Lung (tissue), 16 donors: ENCODE results near the gene MRPL39. TPM values are rescaled to one million over a fixed set of nuclear protein-coding genes. Genes with fewer than 3 reads are reported as not detected.

Source experiments
- ATAC-seq: fragments of 200-7000 bp; cut with Tn5 transposase; one replicate; pipeline ENCODE4 v1.9.1; 2020; ENCODE audit warnings: moderate number of reproducible peaks; ENCODE audit not compliant: insufficient read depth, low FRiP score
- DNase-seq, 3 donors: peaks; one replicate each; pipeline ENCODE4 v3.0.0-alpha.2; 2013 to 2017
- H3K27ac ChIP-seq, 2 donors: one replicate each; pipeline ENCODE4 v1.5.1; 2013; ENCODE audit warnings: mild to moderate bottlenecking in 2 of 2, moderate library complexity in 2 of 2, control low read depth in 1 of 2, inconsistent platforms in 1 of 2, low read depth in 1 of 2, low read length in 1 of 2
- H3K27me3 ChIP-seq, 3 donors: one replicate each; pipeline ENCODE4 v1.5.1; 2013; ENCODE audit warnings: low read length in 2 of 3; ENCODE audit not compliant: control insufficient read depth in 3 of 3, insufficient read depth in 3 of 3
- H3K36me3 ChIP-seq, 4 donors: one replicate each; pipeline ENCODE4 v1.5.1; 2013; ENCODE audit warnings: low read length in 4 of 4, mild to moderate bottlenecking in 1 of 4, moderate library complexity in 1 of 4; ENCODE audit not compliant: control insufficient read depth in 4 of 4, insufficient read depth in 4 of 4
- H3K4me1 ChIP-seq, 5 donors: one replicate each; pipeline ENCODE4 v1.5.1; 2013; ENCODE audit warnings: low read length in 5 of 5, mild to moderate bottlenecking in 2 of 5, moderate library complexity in 1 of 5; ENCODE audit not compliant: control insufficient read depth in 5 of 5, insufficient read depth in 5 of 5
- H3K4me3 ChIP-seq: one replicate; pipeline ENCODE4 v1.5.1; 2013; ENCODE audit warnings: mild to moderate bottlenecking, control low read depth, moderate library complexity
- H3K9ac ChIP-seq, 2 donors: one replicate each; pipeline ENCODE4 v1.5.1; 2013; ENCODE audit warnings: low read length in 2 of 2, control low read depth in 1 of 2; ENCODE audit not compliant: insufficient read depth in 1 of 2
- H3K9me3 ChIP-seq, 4 donors: one replicate each; pipeline ENCODE4 v1.5.1; 2013; ENCODE audit warnings: low read length in 3 of 4, mild to moderate bottlenecking in 1 of 4, moderate library complexity in 1 of 4; ENCODE audit not compliant: control insufficient read depth in 4 of 4, insufficient read depth in 3 of 4
- CTCF ChIP-seq: IDR thresholded peaks from 2 replicates; pipeline ENCODE4 v1.5.1; 2012; ENCODE audit warnings: mild to moderate bottlenecking; ENCODE audit errors: control extremely low read depth, extremely low read depth
- WGBS, 2 donors: extraction: QIAGEN DNeasy Blood & Tissue Kit; methylation state at CpG; one replicate each; pipeline ENCODE4 v1.1.7; 2013; 5-methylcytosine and 5-hydroxymethylcytosine counted together
- long read RNA-seq, 5 donors: transcript quantifications; one replicate each; lab custom pipeline, GENCODE V29; 2026
- polyA plus RNA-seq, 2 donors: library from polyadenylated mRNA; stranded (reverse); fragments of 200-250 nt; gene quantifications; one replicate each; pipeline ENCODE4 v1.2.1, GENCODE V29; 2013
- total RNA-seq, 2 donors: library from RNA; depleted of rRNA in 1 of 2; stranded (reverse); fragments of >200 nt in 1 of 2; gene quantifications; one replicate each; pipeline ENCODE4 v1.2.1, GENCODE V29; 2014 to 2021
- donor health status: control.
- donor health status: control.
- donor health status: Bipolar disorder and iron deficiency.
- donor health status: healthy.
- donor health status: DM: yes; HTN: yes; CAD: no.

The MRPL39 gene
- total RNA-seq: 10 to 100 TPM; 21.8 to 31.6 TPM
- 10 to 100 TPM; 27.9 to 31.1 TPM for polyA plus RNA-seq
- long read RNA-seq, donor 1, transcript MRPL39-202 (10 exons, 1,110 nt): major isoform, 19 of 19 reads
- long read RNA-seq, donor 1, partial matches to known transcripts: 0 of 19 reads
- long read RNA-seq, donor 1, other reads (novel, unspliced or antisense): 0 of 19 reads
- long read RNA-seq, donor 2, transcript MRPL39-202 (10 exons, 1,110 nt): major isoform, 13 of 19 reads
- long read RNA-seq, donor 2, partial matches to known transcripts: 0 of 19 reads
- long read RNA-seq, donor 2, other reads (novel, unspliced or antisense): 6 of 19 reads
- long read RNA-seq, donor 3, transcript MRPL39-202 (10 exons, 1,110 nt): major isoform, 8 of 8 reads
- long read RNA-seq, donor 3, partial matches to known transcripts: 0 of 8 reads
- long read RNA-seq, donor 3, other reads (novel, unspliced or antisense): 0 of 8 reads
- long read RNA-seq, donor 4, transcript MRPL39-202 (10 exons, 1,110 nt): major isoform, 7 of 7 reads
- long read RNA-seq, donor 4, partial matches to known transcripts: 0 of 7 reads
- long read RNA-seq, donor 4, other reads (novel, unspliced or antisense): 0 of 7 reads
- long read RNA-seq, donor 5, transcript MRPL39-202 (10 exons, 1,110 nt): major isoform, 30 of 38 reads
- long read RNA-seq, donor 5, partial matches to known transcripts: 0 of 38 reads
- long read RNA-seq, donor 5, other reads (novel, unspliced or antisense): 8 of 38 reads

GRCh38 chr21:25607151-25608043 is at the start of gene MRPL39:
Gene MRPL39 (minus strand): TSS chr21:25607481. CDS start chr21:25607475, 6 bp downstream.
- WGBS, 2 donors: 1% methylated on average over 71 of the region's 71 CpGs
- peak within 1 kb of the TSS; percentile 69 to 97 for H3K27ac ChIP-seq
- peaks cover 0 to 15% (median 6%) of the 10 kb centered on the region in 5 donors for H3K4me1 ChIP-seq
- TF ChIP-seq CTCF: peak; percentile 50
- H3K4me3 ChIP-seq: peak within 1 kb of the TSS; percentile 100
- H3K9ac ChIP-seq: peak within 1 kb of the TSS; percentile 84 to 89
- H3K27me3 ChIP-seq: no peaks in the 10 kb centered on the region
- DNase-seq (peak; percentile 92 to 94 (median 93)), ATAC-seq (peak; percentile 95)
- peaks cover 2 to 16% (median 12%) of the 10 kb centered on the region in 4 donors for H3K36me3 ChIP-seq
- H3K9me3 ChIP-seq: no peaks in the 10 kb centered on the region

GRCh38 chr21:25656412-25656811 is 49.1 kb upstream of the MRPL39 start:
- H3K4me1 ChIP-seq: peaks cover 0 to 2% (median 0%) of the 10 kb centered on the region in 5 donors
- peaks cover 0 to 2% (median under 1%) of the 10 kb centered on the region in 4 donors for H3K9me3 ChIP-seq
- DNase-seq (no peak), ATAC-seq (no peak)
- no peaks in the 10 kb centered on the region for H3K36me3 ChIP-seq
- H3K27ac ChIP-seq: no peak overlapping the region
- 85 to 91% methylated on average over 2 of the region's 2 CpGs for WGBS, 2 donors
- H3K9ac ChIP-seq: no peak overlapping the region
- no peaks in the 10 kb centered on the region for H3K27me3 ChIP-seq
- no peak for TF ChIP-seq CTCF
- H3K4me3 ChIP-seq: no peak overlapping the region

GRCh38 chr21:25649146-25649545 is 41.9 kb upstream of the MRPL39 start:
- H3K27me3 ChIP-seq: no peaks in the 10 kb centered on the region
- peaks cover 0 to under 1% (median 0%) of the 10 kb centered on the region in 4 donors for H3K9me3 ChIP-seq
- no peak overlapping the region for H3K9ac ChIP-seq
- H3K27ac ChIP-seq: no peak overlapping the region
- H3K36me3 ChIP-seq: peaks cover 0 to 2% (median 0%) of the 10 kb centered on the region in 4 donors
- no peak for ATAC-seq
- H3K4me3 ChIP-seq: no peak overlapping the region
- TF ChIP-seq CTCF: no peak
- no peak for DNase-seq
- WGBS, 2 donors: 54 to 66% methylated on average over 7 of the region's 7 CpGs
- no peaks in the 10 kb centered on the region for H3K4me1 ChIP-seq
